ENCODE measurements around the gene CD96.
"Not testable (repeated sequence)": the region's sequence is repeated elsewhere in the genome, so short reads cannot be mapped to it uniquely, and the experiment has no call there.

CD96 gene

GRCh38 chr3:111541911-111542483, at the start of gene CD96:
TSS of gene CD96 (plus strand) at chr3:111542197. CDS start at chr3:111542249, 52 bp downstream.
- no peak for DNase-seq

GRCh38 chr3:111493276-111493675, 48.7 kb upstream of the CD96 start:
- no peak for DNase-seq

- no peak for DNase-seq
Observed at GRCh38 chr3:111496894-111497559, 45.0 kb upstream of the CD96 start.

- no peak for DNase-seq
Observed at GRCh38 chr3:111498022-111498421, 44.0 kb upstream of the CD96 start.

- no peak for DNase-seq
Observed at GRCh38 chr3:111506435-111506834, 35.6 kb upstream of the CD96 start.

- no peak for DNase-seq
Observed at GRCh38 chr3:111509308-111509707, 32.7 kb upstream of the CD96 start.

GRCh38 chr3:111517801-111518200, 24.2 kb upstream of the CD96 start:
- no peak for DNase-seq

GRCh38 chr3:111519178-111519855, 22.7 kb upstream of the CD96 start:
- DNase-seq = no peak

- no peak for DNase-seq
Observed at GRCh38 chr3:111521891-111522290, 20.1 kb upstream of the CD96 start.

GRCh38 chr3:111524486-111524885, 17.5 kb upstream of the CD96 start:
- not testable (repeated sequence) for DNase-seq

GRCh38 chr3:111531446-111531845, 10.6 kb upstream of the CD96 start:
- DNase-seq = no peak

GRCh38 chr3:111534701-111535100, 7.3 kb upstream of the CD96 start:
- no peak for DNase-seq

- no peak for DNase-seq
Observed at GRCh38 chr3:111538111-111538510, 3.9 kb upstream of the CD96 start.

- no peak for DNase-seq
Observed at GRCh38 chr3:111538681-111539083, 3.3 kb upstream of the CD96 start.

GRCh38 chr3:111539351-111540331, 2.4 kb upstream of the CD96 start:
- peak in 6 of 14 donors; percentile 0 to 34 (median 4) for DNase-seq

- no peak for DNase-seq
Observed at GRCh38 chr3:111541391-111541790, 606 bp upstream of the CD96 start.

- DNase-seq = no peak
Observed at GRCh38 chr3:111542611-111543300, 759 bp downstream of the CD96 start.

GRCh38 chr3:111545349-111545748, 3.4 kb downstream of the CD96 start:
- no peak for DNase-seq

GRCh38 chr3:111547631-111548030, 5.6 kb downstream of the CD96 start:
- no peak for DNase-seq

GRCh38 chr3:111548092-111548491, 6.1 kb downstream of the CD96 start:
- DNase-seq = no peak

GRCh38 chr3:111548756-111549155, 6.8 kb downstream of the CD96 start:
- DNase-seq = no peak

GRCh38 chr3:111561902-111562301, 19.9 kb downstream of the CD96 start:
- DNase-seq = not testable (repeated sequence)
